SU-DHL-6 (cell line): ENCODE results near the gene POU6F2.

ENCODE experiments used
- CTCF ChIP-seq: fragments of 200-600 bp; sonication (generic); IDR thresholded peaks from one replicate; pipeline ENCODE4 v1.5.1; 2017; ENCODE audit warnings: antibody characterized with exemption, mild to moderate bottlenecking, low read length, moderate library complexity; ENCODE audit not compliant: insufficient read depth, poor library complexity, severe bottlenecking
- EZH2phosphoT487 ChIP-seq: fragments of 200-600 bp; sonication (generic), shearing (Covaris generic); conservative IDR thresholded peaks from 2 replicates; pipeline ENCODE4 v1.6.1; 2018; ENCODE audit warnings: mild to moderate bottlenecking, antibody characterized with exemption, low read length, moderate library complexity, mixed read lengths

DNA sequence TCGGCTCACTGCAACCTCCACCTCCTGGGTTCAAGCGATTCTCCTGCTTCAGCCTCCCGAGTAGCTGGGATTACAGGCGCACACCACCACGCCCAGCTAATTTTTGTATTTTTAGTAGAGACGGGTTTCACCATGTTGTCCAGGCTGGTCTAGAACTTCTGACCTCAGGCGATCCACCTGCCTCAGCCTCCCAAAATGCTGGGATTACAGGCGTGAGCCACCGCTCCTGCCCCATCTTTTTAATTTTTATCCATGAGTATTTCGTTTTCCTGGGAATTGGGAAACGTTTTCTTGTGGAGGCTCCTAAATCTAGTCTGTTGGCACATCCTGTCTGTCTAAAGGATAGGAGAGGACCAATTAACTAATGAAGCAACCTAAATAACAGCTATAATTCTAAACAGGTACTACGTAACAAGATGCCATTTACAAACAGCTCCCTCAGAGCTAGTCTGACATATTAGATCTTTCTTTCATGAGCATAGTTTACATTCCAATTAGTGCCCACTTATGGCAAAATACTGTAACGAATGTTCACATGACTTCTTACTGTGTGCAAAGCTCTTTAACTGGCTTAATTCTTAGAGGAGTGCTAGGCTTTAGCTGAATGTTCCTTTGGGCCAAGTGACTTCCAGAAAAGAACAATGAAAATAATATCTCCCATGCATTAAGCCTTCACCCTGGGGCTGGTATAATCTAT, 437.5 kb downstream of the POU6F2 start:
- TF ChIP-seq EZH2phosphoT487 (no peak), CTCF (no peak)
